Measurements from ENCODE around the gene FILIP1L. TPM values are rescaled to one million over a fixed set of nuclear protein-coding genes. Genes with fewer than 3 reads are reported as not detected.
"Not testable (repeated sequence)": the region's sequence is repeated elsewhere in the genome, so short reads cannot be mapped to it uniquely, and the experiment has no call there.

The FILIP1L gene
- total and polyA plus RNA-seq, 8 donors: 10.6 to 98.4 (median 57.0) TPM

- DNase-seq: no peak
- Histone ChIP-seq H3K27me3 (no peaks in the 10 kb centered on the region), H3K4me1 (peaks cover 7 to 45% (median 35%) of the 10 kb centered on the region in 4 donors), H3K4me3 (no peak overlapping the region), H3K36me3 (no peaks in the 10 kb centered on the region), H3K9me3 (no peaks in the 10 kb centered on the region), H3K27ac (no peak overlapping the region)
- 41 to 56% (median 52%) methylated on average over 2 of the region's 2 CpGs for WGBS, 5 donors
- intact Hi-C loops (cut with DNase I; ENCODE audit: low total_unique reads): no loop called here
- TF ChIP-seq POLR2AphosphoS5 (IDR thresholded peaks at IDR 0.05): no peak
- TF ChIP-seq EP300 (IDR thresholded peaks at IDR 0.05): no peak
- TF ChIP-seq POLR2A (IDR thresholded peaks at IDR 0.05): no peak
- no peak for TF ChIP-seq CTCF (IDR thresholded peaks at IDR 0.05)
These were observed 14.7 kb downstream of the FILIP1L start for GRCh38 chr3:100099621-100100020.

GRCh38 chr3:100098784-100099070 is 15.6 kb downstream of the FILIP1L start:
- Histone ChIP-seq H3K27ac (no peak overlapping the region), H3K4me1 (peaks cover 0 to 36% (median 26%) of the 10 kb centered on the region in 4 donors), H3K27me3 (no peaks in the 10 kb centered on the region), H3K36me3 (no peaks in the 10 kb centered on the region), H3K4me3 (no peak overlapping the region), H3K9me3 (no peaks in the 10 kb centered on the region)
- DNase-seq: no peak
- intact Hi-C loops (cut with DNase I; ENCODE audit: low total_unique reads): no loop called here
- no peak for TF ChIP-seq POLR2A (IDR thresholded peaks at IDR 0.05)
- no peak for TF ChIP-seq EP300 (IDR thresholded peaks at IDR 0.05)
- TF ChIP-seq POLR2AphosphoS5 (IDR thresholded peaks at IDR 0.05): no peak
- TF ChIP-seq CTCF (IDR thresholded peaks at IDR 0.05): no peak

- TF ChIP-seq POLR2A (IDR thresholded peaks at IDR 0.05) (no peak), CTCF (IDR thresholded peaks at IDR 0.05) (no peak), POLR2AphosphoS5 (IDR thresholded peaks at IDR 0.05) (no peak), EP300 (IDR thresholded peaks at IDR 0.05) (no peak)
- Histone ChIP-seq H3K4me3 (no peak overlapping the region), H3K27me3 (no peaks in the 10 kb centered on the region), H3K27ac (peak overlapping the region in 1 of 5 donors; percentile 5), H3K9me3 (no peaks in the 10 kb centered on the region), H3K4me1 (peaks cover 0 to 31% (median 22%) of the 10 kb centered on the region in 4 donors), H3K36me3 (no peaks in the 10 kb centered on the region)
- intact Hi-C loops (cut with DNase I; ENCODE audit: low total_unique reads): no loop called here
- 53 to 65% (median 57%) methylated on average over 6 of the region's 6 CpGs for WGBS, 5 donors
- peak in 1 of 2 donors; percentile 61 for DNase-seq
These were observed 16.1 kb downstream of the FILIP1L start for GRCh38 chr3:100097919-100098783.

- no peak overlapping the region for H3K27ac ChIP-seq
- H3K4me1 ChIP-seq: peaks cover 0 to 25% (median 19%) of the 10 kb centered on the region in 4 donors
- intact Hi-C loops (cut with DNase I; ENCODE audit: low total_unique reads): no loop called here
- no peaks in the 10 kb centered on the region for H3K27me3 ChIP-seq
- no peak for TF ChIP-seq POLR2AphosphoS5 (IDR thresholded peaks at IDR 0.05)
- TF ChIP-seq EP300 (IDR thresholded peaks at IDR 0.05): no peak
- TF ChIP-seq POLR2A (IDR thresholded peaks at IDR 0.05): no peak
- no peak for TF ChIP-seq CTCF (IDR thresholded peaks at IDR 0.05)
- DNase-seq: no peak
- no peaks in the 10 kb centered on the region for H3K36me3 ChIP-seq
- no peaks in the 10 kb centered on the region for H3K9me3 ChIP-seq
- 88 to 97% (median 90%) methylated on average over 2 of the region's 2 CpGs for WGBS, 5 donors
- H3K4me3 ChIP-seq: no peak overlapping the region
These were observed 17.4 kb downstream of the FILIP1L start for GRCh38 chr3:100096866-100097265.

GRCh38 chr3:100096286-100096685 is 18.0 kb downstream of the FILIP1L start:
- H3K27ac ChIP-seq; DNase-seq; H3K27me3 ChIP-seq; H3K4me3 ChIP-seq; H3K9me3 ChIP-seq; intact Hi-C loops (cut with DNase I; ENCODE audit: low total_unique reads); H3K36me3 ChIP-seq: not testable (repeated sequence)
- 86 to 100% (median 96%) methylated on average over 1 of the region's 1 CpG for WGBS, 5 donors
- peaks cover 0 to 25% (median 19%) of the 10 kb centered on the region in 4 donors for H3K4me1 ChIP-seq

All from stomach (tissue), 9 donors.